WTC11 (cell line): ENCODE measurements around the gene CDIPT. TPM values are rescaled to one million over a fixed set of nuclear protein-coding genes. Genes with fewer than 3 reads are reported as not detected.

Experiments
- ATAC-seq: fragments of 200-7000 bp; cut with Tn5 transposase; 2 replicates; pipeline ENCODE4 v1.10.0; 2021; ENCODE audit warnings: mild to moderate bottlenecking, moderate library complexity
- CTCF ChIA-PET: fragments of 300-600 bp; sonication (Branson Sonifier 250); formaldehyde crosslinking; loops from one replicate; lab custom pipeline; 2021; ENCODE audit warnings: antibody characterized with exemption; lab: Charles Lee
- POLR2A ChIA-PET: fragments of 350-600 bp; sonication (Branson Sonifier 250); formaldehyde crosslinking; loops from one replicate; lab custom pipeline; 2021; ENCODE audit warnings: antibody characterized with exemption; lab: Charles Lee
- DNase-seq: peaks from one replicate; pipeline ENCODE4 v3.0.0; 2021; ENCODE audit warnings: low spot score
- H3K27ac Mint-ChIP-seq: 2 replicates; pipeline ENCODE4 v1.8.0; 2021; ENCODE audit warnings: mixed read lengths
- H3K27me3 Mint-ChIP-seq: 2 replicates; pipeline ENCODE4 v1.8.0; 2021; ENCODE audit warnings: low read depth, mild to moderate bottlenecking, moderate library complexity, mixed read lengths
- H3K36me3 Mint-ChIP-seq: 2 replicates; pipeline ENCODE4 v1.8.0; 2021; ENCODE audit warnings: mixed read lengths
- H3K4me1 Mint-ChIP-seq: 2 replicates; pipeline ENCODE4 v1.8.0; 2022; ENCODE audit warnings: mixed read lengths
- H3K4me3 Mint-ChIP-seq: 2 replicates; pipeline ENCODE4 v1.8.0; 2021; ENCODE audit warnings: mild to moderate bottlenecking, moderate library complexity, mixed read lengths
- H3K9me3 Mint-ChIP-seq: 2 replicates; pipeline ENCODE4 v1.8.0; 2021; ENCODE audit warnings: mixed read lengths
- ETV6 ChIP-seq: sonication (generic); formaldehyde crosslinking; IDR thresholded peaks from 2 replicates; pipeline ENCODE4 v1.8.1; 2022; ENCODE audit warnings: mild to moderate bottlenecking, missing genetic modification reagents
- JUN ChIP-seq: sonication (generic); formaldehyde crosslinking; IDR thresholded peaks from 2 replicates; pipeline ENCODE4 v1.8.0; 2023; ENCODE audit warnings: mild to moderate bottlenecking, missing genetic modification reagents
- PRRX2 ChIP-seq: fragments of 250-450 bp; sonication (Bioruptor Pico); IDR thresholded peaks from 2 replicates; pipeline ENCODE4 v1.8.0; 2021; ENCODE audit warnings: mild to moderate bottlenecking
- TP53 ChIP-seq: sonication (generic); formaldehyde crosslinking; IDR thresholded peaks from 2 replicates; pipeline ENCODE4 v1.8.1; 2023; ENCODE audit warnings: mild to moderate bottlenecking, missing genetic modification reagents
- ZNF416 ChIP-seq: fragments of 250-450 bp; sonication (Bioruptor Pico); IDR thresholded peaks from 2 replicates; pipeline ENCODE4 v1.9.0; 2021; ENCODE audit warnings: mild to moderate bottlenecking, inconsistent platforms
- total RNA-seq: library from RNA; stranded (reverse); gene quantifications from 3 replicates; pipeline ENCODE4 v1.2.3, GENCODE V29; 2021
- TF ChIP-seq, protein P1 (sequence below): sonication (generic); formaldehyde crosslinking; IDR thresholded peaks from 2 replicates; pipeline ENCODE4 v1.8.0; 2022; ENCODE audit warnings: mild to moderate bottlenecking, missing genetic modification reagents
- TF ChIP-seq, protein P2 (sequence below): fragments of 250-450 bp; sonication (Bioruptor Pico); IDR thresholded peaks from 2 replicates; pipeline ENCODE4 v1.9.0; 2021; ENCODE audit warnings: moderate library complexity, mild to moderate bottlenecking, inconsistent platforms, borderline replicate concordance
- TF ChIP-seq, protein P3 (sequence below): fragments of 250-450 bp; sonication (Bioruptor Pico); IDR thresholded peaks from 2 replicates; pipeline ENCODE4 v1.9.0; 2021; ENCODE audit warnings: mild to moderate bottlenecking
- TF ChIP-seq, protein P4 (sequence below): sonication (generic); formaldehyde crosslinking; conservative IDR thresholded peaks from 2 replicates; pipeline ENCODE4 v1.8.1; 2023; ENCODE audit warnings: mild to moderate bottlenecking, low read depth, missing genetic modification reagents, moderate library complexity
- TF ChIP-seq, protein P5 (sequence below): sonication (generic); formaldehyde crosslinking; IDR thresholded peaks from 2 replicates; pipeline ENCODE4 v1.8.0; 2023; ENCODE audit warnings: missing genetic modification reagents, mild to moderate bottlenecking, borderline replicate concordance
- TF ChIP-seq, protein P6 (sequence below): sonication (generic); formaldehyde crosslinking; IDR thresholded peaks from 2 replicates; pipeline ENCODE4 v1.8.1; 2023; ENCODE audit warnings: mild to moderate bottlenecking, missing genetic modification reagents
- TF ChIP-seq, protein P7 (sequence below): sonication (generic); formaldehyde crosslinking; IDR thresholded peaks from 2 replicates; pipeline ENCODE4 v1.8.0; 2022; ENCODE audit warnings: missing genetic modification reagents

Gene CDIPT
- total RNA-seq, 1 experiment from 2014 or later = 71.7 TPM

DNA sequence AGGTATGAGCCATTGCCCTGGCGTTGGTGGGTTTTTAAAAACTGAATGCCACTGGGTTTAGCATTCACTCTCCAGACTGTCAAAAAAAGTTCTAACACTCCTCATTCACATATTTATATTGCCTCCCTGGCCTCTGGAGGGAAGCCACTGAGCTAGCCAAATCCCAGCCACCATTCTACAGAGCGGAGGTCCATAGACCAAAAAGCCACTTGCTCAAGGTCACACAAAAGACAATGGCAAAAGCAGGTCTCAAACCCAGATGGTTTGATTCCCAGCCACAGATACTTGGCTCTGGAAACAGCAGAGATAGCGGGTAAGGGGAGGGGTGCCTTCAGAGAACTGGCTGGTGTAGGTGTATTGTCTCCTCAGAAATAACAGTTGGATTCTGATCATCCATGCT lies 18.0 kb upstream of the CDIPT start:
- Mint-ChIP-seq H3K4me3 (no peak overlapping the region), H3K36me3 (peaks cover 26% of the 10 kb centered on the region), H3K27ac (no peak overlapping the region; the same call in 1 of the 2 replicates), H3K4me1 (peaks cover 7% of the 10 kb centered on the region), H3K27me3 (peaks cover 3% of the 10 kb centered on the region; the same call in 1 of the 2 replicates), H3K9me3 (no peaks in the 10 kb centered on the region)
- POLR2A ChIA-PET = no interaction called here
- DNase-seq = no peak
- TF ChIP-seq PRRX2 (no peak), TP53 (no peak), ETV6 (CRISPR knock-in tag) (no peak)
- TF ChIP-seq, protein P1, sequence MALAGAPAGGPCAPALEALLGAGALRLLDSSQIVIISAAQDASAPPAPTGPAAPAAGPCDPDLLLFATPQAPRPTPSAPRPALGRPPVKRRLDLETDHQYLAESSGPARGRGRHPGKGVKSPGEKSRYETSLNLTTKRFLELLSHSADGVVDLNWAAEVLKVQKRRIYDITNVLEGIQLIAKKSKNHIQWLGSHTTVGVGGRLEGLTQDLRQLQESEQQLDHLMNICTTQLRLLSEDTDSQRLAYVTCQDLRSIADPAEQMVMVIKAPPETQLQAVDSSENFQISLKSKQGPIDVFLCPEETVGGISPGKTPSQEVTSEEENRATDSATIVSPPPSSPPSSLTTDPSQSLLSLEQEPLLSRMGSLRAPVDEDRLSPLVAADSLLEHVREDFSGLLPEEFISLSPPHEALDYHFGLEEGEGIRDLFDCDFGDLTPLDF (CRISPR knock-in tag) = no peak
- TF ChIP-seq, protein P2, sequence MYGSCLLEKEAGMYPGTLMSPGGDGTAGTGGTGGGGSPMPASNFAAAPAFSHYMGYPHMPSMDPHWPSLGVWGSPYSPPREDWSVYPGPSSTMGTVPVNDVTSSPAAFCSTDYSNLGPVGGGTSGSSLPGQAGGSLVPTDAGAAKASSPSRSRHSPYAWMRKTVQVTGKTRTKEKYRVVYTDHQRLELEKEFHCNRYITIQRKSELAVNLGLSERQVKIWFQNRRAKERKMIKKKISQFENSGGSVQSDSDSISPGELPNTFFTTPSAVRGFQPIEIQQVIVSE = no peak
- TF ChIP-seq, protein P3, sequence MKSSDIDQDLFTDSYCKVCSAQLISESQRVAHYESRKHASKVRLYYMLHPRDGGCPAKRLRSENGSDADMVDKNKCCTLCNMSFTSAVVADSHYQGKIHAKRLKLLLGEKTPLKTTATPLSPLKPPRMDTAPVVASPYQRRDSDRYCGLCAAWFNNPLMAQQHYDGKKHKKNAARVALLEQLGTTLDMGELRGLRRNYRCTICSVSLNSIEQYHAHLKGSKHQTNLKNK = no peak
- TF ChIP-seq, protein P4, sequence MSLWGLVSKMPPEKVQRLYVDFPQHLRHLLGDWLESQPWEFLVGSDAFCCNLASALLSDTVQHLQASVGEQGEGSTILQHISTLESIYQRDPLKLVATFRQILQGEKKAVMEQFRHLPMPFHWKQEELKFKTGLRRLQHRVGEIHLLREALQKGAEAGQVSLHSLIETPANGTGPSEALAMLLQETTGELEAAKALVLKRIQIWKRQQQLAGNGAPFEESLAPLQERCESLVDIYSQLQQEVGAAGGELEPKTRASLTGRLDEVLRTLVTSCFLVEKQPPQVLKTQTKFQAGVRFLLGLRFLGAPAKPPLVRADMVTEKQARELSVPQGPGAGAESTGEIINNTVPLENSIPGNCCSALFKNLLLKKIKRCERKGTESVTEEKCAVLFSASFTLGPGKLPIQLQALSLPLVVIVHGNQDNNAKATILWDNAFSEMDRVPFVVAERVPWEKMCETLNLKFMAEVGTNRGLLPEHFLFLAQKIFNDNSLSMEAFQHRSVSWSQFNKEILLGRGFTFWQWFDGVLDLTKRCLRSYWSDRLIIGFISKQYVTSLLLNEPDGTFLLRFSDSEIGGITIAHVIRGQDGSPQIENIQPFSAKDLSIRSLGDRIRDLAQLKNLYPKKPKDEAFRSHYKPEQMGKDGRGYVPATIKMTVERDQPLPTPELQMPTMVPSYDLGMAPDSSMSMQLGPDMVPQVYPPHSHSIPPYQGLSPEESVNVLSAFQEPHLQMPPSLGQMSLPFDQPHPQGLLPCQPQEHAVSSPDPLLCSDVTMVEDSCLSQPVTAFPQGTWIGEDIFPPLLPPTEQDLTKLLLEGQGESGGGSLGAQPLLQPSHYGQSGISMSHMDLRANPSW = no peak
- TF ChIP-seq, protein P5, sequence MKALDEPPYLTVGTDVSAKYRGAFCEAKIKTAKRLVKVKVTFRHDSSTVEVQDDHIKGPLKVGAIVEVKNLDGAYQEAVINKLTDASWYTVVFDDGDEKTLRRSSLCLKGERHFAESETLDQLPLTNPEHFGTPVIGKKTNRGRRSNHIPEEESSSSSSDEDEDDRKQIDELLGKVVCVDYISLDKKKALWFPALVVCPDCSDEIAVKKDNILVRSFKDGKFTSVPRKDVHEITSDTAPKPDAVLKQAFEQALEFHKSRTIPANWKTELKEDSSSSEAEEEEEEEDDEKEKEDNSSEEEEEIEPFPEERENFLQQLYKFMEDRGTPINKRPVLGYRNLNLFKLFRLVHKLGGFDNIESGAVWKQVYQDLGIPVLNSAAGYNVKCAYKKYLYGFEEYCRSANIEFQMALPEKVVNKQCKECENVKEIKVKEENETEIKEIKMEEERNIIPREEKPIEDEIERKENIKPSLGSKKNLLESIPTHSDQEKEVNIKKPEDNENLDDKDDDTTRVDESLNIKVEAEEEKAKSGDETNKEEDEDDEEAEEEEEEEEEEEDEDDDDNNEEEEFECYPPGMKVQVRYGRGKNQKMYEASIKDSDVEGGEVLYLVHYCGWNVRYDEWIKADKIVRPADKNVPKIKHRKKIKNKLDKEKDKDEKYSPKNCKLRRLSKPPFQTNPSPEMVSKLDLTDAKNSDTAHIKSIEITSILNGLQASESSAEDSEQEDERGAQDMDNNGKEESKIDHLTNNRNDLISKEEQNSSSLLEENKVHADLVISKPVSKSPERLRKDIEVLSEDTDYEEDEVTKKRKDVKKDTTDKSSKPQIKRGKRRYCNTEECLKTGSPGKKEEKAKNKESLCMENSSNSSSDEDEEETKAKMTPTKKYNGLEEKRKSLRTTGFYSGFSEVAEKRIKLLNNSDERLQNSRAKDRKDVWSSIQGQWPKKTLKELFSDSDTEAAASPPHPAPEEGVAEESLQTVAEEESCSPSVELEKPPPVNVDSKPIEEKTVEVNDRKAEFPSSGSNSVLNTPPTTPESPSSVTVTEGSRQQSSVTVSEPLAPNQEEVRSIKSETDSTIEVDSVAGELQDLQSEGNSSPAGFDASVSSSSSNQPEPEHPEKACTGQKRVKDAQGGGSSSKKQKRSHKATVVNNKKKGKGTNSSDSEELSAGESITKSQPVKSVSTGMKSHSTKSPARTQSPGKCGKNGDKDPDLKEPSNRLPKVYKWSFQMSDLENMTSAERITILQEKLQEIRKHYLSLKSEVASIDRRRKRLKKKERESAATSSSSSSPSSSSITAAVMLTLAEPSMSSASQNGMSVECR (CRISPR knock-in tag) = no peak
- CTCF ChIA-PET = no interaction called here
- ATAC-seq = no peak

DNA sequence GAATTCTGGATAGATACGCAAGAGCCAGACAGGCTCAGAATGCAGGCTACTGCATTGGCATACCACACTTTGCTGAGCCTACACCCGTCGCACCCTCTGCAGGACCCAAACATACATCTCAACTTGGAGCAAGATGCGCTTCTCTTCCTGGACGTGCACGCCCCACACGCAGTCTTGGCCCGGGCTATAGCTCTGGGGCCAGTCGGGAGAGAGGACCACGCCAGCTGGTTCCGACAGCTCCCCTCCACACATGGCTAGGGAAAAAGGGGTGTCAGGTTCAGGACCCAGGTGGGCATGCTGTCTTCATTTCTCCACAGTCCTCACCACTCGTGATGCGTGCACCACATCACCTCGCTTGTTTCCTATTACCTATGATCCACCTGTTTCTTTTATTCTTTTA lies 15.1 kb upstream of the CDIPT start:
- Mint-ChIP-seq H3K36me3 (peaks cover 12% of the 10 kb centered on the region; the same call in 1 of the 2 replicates), H3K4me3 (no peak overlapping the region; the same call in 1 of the 2 replicates), H3K4me1 (peaks cover 10% of the 10 kb centered on the region), H3K9me3 (no peaks in the 10 kb centered on the region), H3K27me3 (peaks cover 3% of the 10 kb centered on the region; the same call in 1 of the 2 replicates), H3K27ac (peak overlapping the region; percentile 98)
- CTCF ChIA-PET = interaction anchor here (0.6 to 2.3 kb wide), 18 partner anchors 14 to 214 kb away, joined by 3 to 17 read pairs (median 5); partner anchors contain the start of genes ASPHD1, CDIPT, HIRIP3 and MVP
- DNase-seq (no peak), ATAC-seq (no peak)
- TF ChIP-seq ZNF416 (CRISPR knock-in tag) (no peak), JUN (CRISPR knock-in tag) (no peak)
- TF ChIP-seq, protein P6, sequence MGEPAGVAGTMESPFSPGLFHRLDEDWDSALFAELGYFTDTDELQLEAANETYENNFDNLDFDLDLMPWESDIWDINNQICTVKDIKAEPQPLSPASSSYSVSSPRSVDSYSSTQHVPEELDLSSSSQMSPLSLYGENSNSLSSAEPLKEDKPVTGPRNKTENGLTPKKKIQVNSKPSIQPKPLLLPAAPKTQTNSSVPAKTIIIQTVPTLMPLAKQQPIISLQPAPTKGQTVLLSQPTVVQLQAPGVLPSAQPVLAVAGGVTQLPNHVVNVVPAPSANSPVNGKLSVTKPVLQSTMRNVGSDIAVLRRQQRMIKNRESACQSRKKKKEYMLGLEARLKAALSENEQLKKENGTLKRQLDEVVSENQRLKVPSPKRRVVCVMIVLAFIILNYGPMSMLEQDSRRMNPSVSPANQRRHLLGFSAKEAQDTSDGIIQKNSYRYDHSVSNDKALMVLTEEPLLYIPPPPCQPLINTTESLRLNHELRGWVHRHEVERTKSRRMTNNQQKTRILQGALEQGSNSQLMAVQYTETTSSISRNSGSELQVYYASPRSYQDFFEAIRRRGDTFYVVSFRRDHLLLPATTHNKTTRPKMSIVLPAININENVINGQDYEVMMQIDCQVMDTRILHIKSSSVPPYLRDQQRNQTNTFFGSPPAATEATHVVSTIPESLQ = no peak
- TF ChIP-seq, protein P7, sequence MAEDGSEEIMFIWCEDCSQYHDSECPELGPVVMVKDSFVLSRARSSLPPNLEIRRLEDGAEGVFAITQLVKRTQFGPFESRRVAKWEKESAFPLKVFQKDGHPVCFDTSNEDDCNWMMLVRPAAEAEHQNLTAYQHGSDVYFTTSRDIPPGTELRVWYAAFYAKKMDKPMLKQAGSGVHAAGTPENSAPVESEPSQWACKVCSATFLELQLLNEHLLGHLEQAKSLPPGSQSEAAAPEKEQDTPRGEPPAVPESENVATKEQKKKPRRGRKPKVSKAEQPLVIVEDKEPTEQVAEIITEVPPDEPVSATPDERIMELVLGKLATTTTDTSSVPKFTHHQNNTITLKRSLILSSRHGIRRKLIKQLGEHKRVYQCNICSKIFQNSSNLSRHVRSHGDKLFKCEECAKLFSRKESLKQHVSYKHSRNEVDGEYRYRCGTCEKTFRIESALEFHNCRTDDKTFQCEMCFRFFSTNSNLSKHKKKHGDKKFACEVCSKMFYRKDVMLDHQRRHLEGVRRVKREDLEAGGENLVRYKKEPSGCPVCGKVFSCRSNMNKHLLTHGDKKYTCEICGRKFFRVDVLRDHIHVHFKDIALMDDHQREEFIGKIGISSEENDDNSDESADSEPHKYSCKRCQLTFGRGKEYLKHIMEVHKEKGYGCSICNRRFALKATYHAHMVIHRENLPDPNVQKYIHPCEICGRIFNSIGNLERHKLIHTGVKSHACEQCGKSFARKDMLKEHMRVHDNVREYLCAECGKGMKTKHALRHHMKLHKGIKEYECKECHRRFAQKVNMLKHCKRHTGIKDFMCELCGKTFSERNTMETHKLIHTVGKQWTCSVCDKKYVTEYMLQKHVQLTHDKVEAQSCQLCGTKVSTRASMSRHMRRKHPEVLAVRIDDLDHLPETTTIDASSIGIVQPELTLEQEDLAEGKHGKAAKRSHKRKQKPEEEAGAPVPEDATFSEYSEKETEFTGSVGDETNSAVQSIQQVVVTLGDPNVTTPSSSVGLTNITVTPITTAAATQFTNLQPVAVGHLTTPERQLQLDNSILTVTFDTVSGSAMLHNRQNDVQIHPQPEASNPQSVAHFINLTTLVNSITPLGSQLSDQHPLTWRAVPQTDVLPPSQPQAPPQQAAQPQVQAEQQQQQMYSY = no peak
- POLR2A ChIA-PET = interaction anchor here (0.5 to 1.5 kb wide), 12 partner anchors 8 to 649 kb away, joined by 3 to 7 read pairs (median 5); partner anchors contain the start of genes ASPHD1, CDIPT, KCTD13 and PAGR1
